Activated T-helper 2 cell treated with anti-CD3 and anti-CD28 coated beads, Interferon-gamma antibody, Interleukin-2, Interleukin-4, amounts not matched to agents 10 μg/mL and 5 μg/mL and 100 μg/mL, durations not matched to agents 14 hours and 24 hours and 36 hours (primary cell): Measurements from ENCODE around the gene PTPRD. TPM values are rescaled to one million over a fixed set of nuclear protein-coding genes. Genes with fewer than 3 reads are reported as not detected.

Source experiments
- DNase-seq: peaks from one replicate; pipeline ENCODE4 v3.0.0; 2021; ENCODE audit warnings: low spot score
- H3K27ac Mint-ChIP-seq: one replicate; pipeline ENCODE4 v1.8.0; 2021; ENCODE audit warnings: mixed read lengths
- H3K27me3 Mint-ChIP-seq: one replicate; pipeline ENCODE4 v1.8.0; 2021; ENCODE audit warnings: low read depth, mixed read lengths
- H3K36me3 Mint-ChIP-seq: one replicate; pipeline ENCODE4 v1.8.0; 2021; ENCODE audit warnings: low read depth, mixed read lengths
- H3K4me1 Mint-ChIP-seq: one replicate; pipeline ENCODE4 v1.8.0; 2021; ENCODE audit warnings: low read depth, mixed read lengths
- H3K4me3 Mint-ChIP-seq: one replicate; pipeline ENCODE4 v1.8.0; 2021; ENCODE audit warnings: low read depth, mild to moderate bottlenecking, moderate library complexity, mixed read lengths
- H3K9me3 Mint-ChIP-seq: one replicate; pipeline ENCODE4 v1.8.0; 2021; ENCODE audit warnings: mixed read lengths
- intact Hi-C: fragments of 100-400 bp; cut with micrococcal nuclease; formaldehyde crosslinking; loops from one replicate; pipeline ENCODE4 v1.15.1; 2023
- total RNA-seq: library from RNA; stranded (reverse); gene quantifications from 2 replicates; pipeline ENCODE4 v1.2.3, GENCODE V29; 2022

Gene PTPRD
- total RNA-seq, 1 donor from 2014 or later: 1.5 TPM

DNA sequence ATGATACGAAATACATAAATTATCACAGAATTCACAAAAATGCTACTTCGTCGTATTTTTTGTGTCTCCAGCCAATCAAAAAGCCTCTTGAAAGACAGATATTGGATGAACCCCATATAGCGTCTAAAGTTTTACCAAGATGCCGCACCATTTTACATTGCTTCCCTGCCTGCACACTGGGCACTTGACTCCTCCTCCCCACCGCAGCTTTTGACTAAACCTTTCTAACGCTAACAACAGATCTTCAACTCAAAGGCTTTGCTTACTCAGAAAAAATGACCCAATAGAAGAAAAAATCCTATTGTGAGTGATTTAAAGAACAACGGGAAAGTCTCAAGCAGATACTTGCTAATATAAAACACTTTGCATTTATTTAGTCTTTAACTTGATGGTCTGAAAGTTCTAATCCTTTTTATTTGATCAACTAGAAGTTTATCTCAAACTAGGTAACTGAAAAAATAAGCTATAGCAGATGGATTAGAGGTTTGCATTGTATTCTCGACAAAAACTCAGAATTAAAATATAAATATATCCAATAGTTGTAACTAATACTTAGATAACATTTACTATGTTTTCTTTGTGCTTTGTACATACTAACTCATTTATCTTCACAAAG is 2204.1 kb downstream of the PTPRD start:
- Mint-ChIP-seq H3K36me3 (no peaks in the 10 kb centered on the region), H3K27ac (no peak overlapping the region), H3K27me3 (no peaks in the 10 kb centered on the region), H3K9me3 (no peaks in the 10 kb centered on the region), H3K4me3 (no peak overlapping the region), H3K4me1 (peaks cover 17% of the 10 kb centered on the region)
- intact Hi-C loops: loop anchor here (2.0 kb wide), 1 partner anchor 20 kb away; no protein-coding TSS in a partner anchor
- no peak for DNase-seq

DNA sequence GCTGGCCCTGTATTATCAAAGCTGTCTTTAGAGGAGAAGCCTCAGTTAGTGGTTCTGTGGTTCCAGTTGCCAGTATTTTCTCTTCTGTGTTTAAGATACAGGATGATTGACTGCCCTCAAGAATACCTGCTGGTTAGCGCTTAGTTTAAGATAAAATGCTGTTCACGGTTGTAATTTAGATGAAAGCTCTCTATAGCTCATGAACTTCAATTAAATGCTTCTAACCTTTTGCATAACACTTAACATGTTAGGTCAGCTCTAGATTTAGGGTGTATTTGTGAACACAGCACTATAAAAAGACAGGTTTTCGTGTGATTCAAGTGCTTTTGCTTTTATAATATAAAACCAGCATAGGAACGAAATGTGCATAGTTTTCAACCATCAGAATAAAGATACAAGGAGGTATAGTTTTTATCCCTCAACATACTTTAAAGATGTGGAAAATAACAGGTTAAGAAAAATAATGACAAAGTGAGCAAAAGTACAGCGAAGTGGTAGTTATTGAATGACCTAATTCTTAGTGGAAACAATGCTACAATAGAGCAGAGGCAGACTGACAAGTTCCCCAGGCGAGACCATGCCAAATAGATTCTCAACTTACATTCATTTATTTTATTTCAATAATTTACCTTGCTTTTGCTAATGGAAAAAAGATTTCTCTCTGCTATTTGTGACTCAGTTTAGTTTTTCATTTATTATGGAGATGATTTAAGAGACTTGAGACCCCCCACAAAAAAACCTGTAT is 2210.7 kb downstream of the PTPRD start:
- H3K36me3 Mint-ChIP-seq: no peaks in the 10 kb centered on the region
- DNase-seq: no peak
- intact Hi-C loops: no loop called here
- no peaks in the 10 kb centered on the region for H3K27me3 Mint-ChIP-seq
- no peak overlapping the region for H3K4me3 Mint-ChIP-seq
- H3K27ac Mint-ChIP-seq: no peak overlapping the region
- no peaks in the 10 kb centered on the region for H3K4me1 Mint-ChIP-seq
- no peaks in the 10 kb centered on the region for H3K9me3 Mint-ChIP-seq

DNA sequence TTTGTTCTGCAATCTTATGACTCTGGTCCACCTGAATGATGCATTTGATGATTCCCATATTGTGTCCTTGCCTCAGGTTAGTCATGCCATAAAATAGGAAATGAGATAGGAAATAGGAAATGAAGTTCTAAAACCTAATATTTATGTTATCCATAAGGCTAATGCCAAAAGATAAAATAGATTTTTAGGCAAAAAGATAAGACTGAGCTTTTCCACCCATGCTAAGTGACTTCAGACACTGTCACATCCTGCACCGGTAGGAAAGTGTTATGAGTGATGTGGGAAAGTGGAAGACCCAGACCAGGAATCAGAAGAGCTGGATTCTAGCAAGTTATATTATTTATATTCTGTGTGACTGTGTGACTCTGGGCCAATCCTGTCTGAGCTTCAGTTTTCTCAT is 2212.4 kb downstream of the PTPRD start:
- Mint-ChIP-seq H3K27me3 (no peaks in the 10 kb centered on the region), H3K4me3 (no peak overlapping the region), H3K4me1 (no peaks in the 10 kb centered on the region), H3K9me3 (no peaks in the 10 kb centered on the region), H3K27ac (no peak overlapping the region), H3K36me3 (no peaks in the 10 kb centered on the region)
- no peak for DNase-seq
- intact Hi-C loops: no loop called here

DNA sequence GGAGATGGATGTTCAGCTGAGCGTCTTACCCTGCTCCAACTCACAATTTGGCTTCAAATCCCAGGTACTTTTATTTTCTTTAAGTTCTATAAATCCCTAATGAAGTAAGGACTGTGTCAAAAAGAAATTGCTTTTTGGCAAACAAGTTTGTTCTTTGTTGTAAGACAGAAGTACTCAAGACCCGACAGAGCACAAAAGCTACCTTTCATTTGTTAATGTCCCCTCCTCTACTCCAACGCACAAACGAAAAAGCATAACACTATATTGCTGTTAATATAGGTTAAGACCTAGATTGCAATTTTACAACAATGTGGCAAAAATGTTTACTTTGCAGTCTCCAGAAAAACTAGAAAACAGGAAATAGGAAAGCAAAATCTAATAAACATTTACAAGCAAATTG is 2217.8 kb downstream of the PTPRD start:
- no peak overlapping the region for H3K4me3 Mint-ChIP-seq
- DNase-seq: no peak
- no peaks in the 10 kb centered on the region for H3K4me1 Mint-ChIP-seq
- H3K27me3 Mint-ChIP-seq: peaks cover 11% of the 10 kb centered on the region
- H3K36me3 Mint-ChIP-seq: no peaks in the 10 kb centered on the region
- intact Hi-C loops: no loop called here
- no peak overlapping the region for H3K27ac Mint-ChIP-seq
- H3K9me3 Mint-ChIP-seq: no peaks in the 10 kb centered on the region

DNA sequence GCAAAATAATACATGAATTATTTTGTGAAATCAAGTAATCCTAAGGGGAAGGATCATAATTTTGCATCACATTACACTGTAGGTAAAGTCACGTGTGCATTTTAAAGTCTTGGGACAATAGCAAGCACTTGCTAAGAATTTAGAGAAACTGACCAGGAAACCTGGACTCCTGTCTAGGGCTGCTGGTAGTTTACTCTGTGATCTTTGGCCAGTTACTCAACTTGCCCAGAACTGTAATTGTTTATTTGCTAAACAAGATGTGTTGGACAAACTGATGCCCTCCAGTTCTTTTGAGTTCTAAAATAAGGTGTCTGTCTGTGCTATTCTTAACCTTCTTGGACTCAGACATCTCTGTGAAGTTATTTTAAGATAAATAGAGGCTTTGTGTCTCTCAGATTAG is 2218.5 kb downstream of the PTPRD start:
- no peaks in the 10 kb centered on the region for H3K9me3 Mint-ChIP-seq
- H3K4me3 Mint-ChIP-seq: no peak overlapping the region
- H3K36me3 Mint-ChIP-seq: no peaks in the 10 kb centered on the region
- peaks cover 11% of the 10 kb centered on the region for H3K27me3 Mint-ChIP-seq
- intact Hi-C loops: no loop called here
- no peak overlapping the region for H3K27ac Mint-ChIP-seq
- H3K4me1 Mint-ChIP-seq: no peaks in the 10 kb centered on the region
- DNase-seq: no peak

DNA sequence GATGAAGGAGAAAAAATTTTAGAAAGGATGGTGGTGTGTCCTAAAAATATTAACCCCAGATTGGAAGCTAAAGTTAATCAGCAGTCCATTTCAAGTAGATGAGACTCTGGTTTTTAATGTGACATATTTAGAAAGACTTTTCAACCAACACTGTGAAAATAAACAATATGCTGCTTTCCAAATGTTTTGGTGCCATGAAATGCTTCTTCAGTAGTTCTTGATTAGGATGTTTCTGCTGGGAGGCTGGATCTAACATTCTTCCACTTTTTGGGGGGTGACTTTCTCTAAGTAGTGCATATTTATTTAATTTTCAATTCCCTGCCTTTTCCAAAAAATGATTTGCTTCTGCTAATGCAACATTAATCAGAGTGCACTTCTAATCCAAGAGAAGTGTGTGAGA is 2219.9 kb downstream of the PTPRD start:
- intact Hi-C loops: no loop called here
- DNase-seq: no peak
- no peaks in the 10 kb centered on the region for H3K9me3 Mint-ChIP-seq
- H3K36me3 Mint-ChIP-seq: no peaks in the 10 kb centered on the region
- H3K27me3 Mint-ChIP-seq: peaks cover 11% of the 10 kb centered on the region
- no peak overlapping the region for H3K4me3 Mint-ChIP-seq
- H3K27ac Mint-ChIP-seq: no peak overlapping the region
- H3K4me1 Mint-ChIP-seq: no peaks in the 10 kb centered on the region

DNA sequence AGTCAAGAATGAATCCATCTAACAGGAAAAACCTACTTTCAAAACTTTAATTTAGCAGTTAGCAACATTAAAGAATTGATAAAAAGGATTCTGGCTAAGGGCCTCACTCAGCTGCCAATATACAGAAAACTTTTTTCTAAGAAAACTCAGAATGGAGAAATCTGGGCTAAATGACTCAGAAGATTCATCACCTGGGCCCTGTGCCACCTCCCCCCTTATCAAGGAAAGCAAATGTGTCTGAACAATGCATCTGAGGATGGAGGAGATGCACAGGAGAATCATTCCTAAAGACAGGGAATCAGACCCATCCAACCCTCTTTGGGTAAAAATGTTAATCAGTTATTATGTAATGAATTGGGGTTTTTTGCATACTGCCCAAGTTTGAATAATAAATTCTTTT is 2221.2 kb downstream of the PTPRD start:
- Mint-ChIP-seq H3K4me3 (no peak overlapping the region), H3K9me3 (no peaks in the 10 kb centered on the region), H3K36me3 (no peaks in the 10 kb centered on the region), H3K4me1 (no peaks in the 10 kb centered on the region), H3K27ac (no peak overlapping the region), H3K27me3 (peaks cover 11% of the 10 kb centered on the region)
- intact Hi-C loops: no loop called here
- no peak for DNase-seq

DNA sequence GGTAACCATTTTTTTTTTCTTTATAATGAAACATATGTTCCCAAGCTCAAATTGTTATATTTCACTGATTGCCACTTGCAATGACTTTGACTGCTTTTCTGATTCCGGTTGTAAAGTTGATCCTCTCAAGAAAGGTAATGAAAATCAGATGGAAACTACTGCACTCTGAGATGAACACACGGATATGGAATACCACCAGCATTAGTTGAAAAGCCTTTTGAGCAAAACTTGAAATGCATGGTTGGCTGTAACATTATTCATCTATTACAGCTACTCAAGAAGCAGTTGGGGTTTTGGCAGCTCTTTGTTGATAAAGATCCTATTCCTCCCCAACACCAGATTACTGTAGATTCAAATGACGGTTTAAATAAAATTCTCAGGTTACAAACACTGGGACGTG is 2221.7 kb downstream of the PTPRD start:
- peaks cover 11% of the 10 kb centered on the region for H3K27me3 Mint-ChIP-seq
- no peaks in the 10 kb centered on the region for H3K9me3 Mint-ChIP-seq
- no peak overlapping the region for H3K4me3 Mint-ChIP-seq
- no peak for DNase-seq
- intact Hi-C loops: no loop called here
- H3K4me1 Mint-ChIP-seq: no peaks in the 10 kb centered on the region
- no peaks in the 10 kb centered on the region for H3K36me3 Mint-ChIP-seq
- no peak overlapping the region for H3K27ac Mint-ChIP-seq

DNA sequence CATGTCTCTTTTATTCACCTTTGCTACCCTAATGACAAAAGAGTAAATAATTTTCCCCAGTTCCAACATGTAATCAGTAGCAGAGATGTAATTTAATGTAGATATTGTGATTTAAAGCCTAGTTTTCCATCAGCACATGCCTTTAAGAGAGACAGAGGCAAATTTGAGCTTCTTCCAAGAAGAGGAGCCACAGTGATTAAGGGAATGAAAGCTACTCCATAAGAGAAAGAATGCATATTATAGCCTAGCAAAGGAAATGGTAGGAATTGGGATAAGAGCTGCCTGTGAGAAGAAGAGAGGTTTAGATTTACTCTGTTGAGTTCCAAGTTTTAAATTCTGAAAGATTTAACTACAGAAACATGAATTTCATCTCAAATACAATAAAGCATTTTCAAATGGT is 2222.2 kb downstream of the PTPRD start:
- Mint-ChIP-seq H3K27ac (no peak overlapping the region), H3K4me3 (no peak overlapping the region), H3K36me3 (no peaks in the 10 kb centered on the region), H3K9me3 (no peaks in the 10 kb centered on the region), H3K27me3 (peaks cover 11% of the 10 kb centered on the region), H3K4me1 (no peaks in the 10 kb centered on the region)
- intact Hi-C loops: no loop called here
- DNase-seq: no peak

DNA sequence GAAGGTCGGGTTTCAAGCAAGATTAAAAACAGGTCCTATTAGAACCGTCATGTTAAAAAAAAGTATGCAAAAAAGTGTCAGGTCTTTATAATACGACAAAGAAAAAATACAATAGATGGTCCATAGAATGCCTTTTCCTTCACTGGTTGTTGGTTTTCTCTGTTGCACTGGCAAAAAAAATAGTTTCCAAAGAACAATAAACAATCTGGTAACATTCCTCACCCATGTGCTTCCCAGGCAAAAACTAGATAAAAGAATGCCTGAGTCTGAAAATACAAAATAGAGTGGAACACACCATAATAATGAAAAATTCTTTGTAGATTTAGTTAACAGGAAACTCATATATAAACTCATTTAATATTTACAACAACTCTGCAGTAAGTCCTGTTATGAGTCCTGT is 2223.3 kb downstream of the PTPRD start:
- no peak overlapping the region for H3K4me3 Mint-ChIP-seq
- H3K4me1 Mint-ChIP-seq: no peaks in the 10 kb centered on the region
- H3K36me3 Mint-ChIP-seq: no peaks in the 10 kb centered on the region
- H3K27me3 Mint-ChIP-seq: peaks cover 10% of the 10 kb centered on the region
- DNase-seq: no peak
- intact Hi-C loops: no loop called here
- H3K27ac Mint-ChIP-seq: no peak overlapping the region
- no peaks in the 10 kb centered on the region for H3K9me3 Mint-ChIP-seq

DNA sequence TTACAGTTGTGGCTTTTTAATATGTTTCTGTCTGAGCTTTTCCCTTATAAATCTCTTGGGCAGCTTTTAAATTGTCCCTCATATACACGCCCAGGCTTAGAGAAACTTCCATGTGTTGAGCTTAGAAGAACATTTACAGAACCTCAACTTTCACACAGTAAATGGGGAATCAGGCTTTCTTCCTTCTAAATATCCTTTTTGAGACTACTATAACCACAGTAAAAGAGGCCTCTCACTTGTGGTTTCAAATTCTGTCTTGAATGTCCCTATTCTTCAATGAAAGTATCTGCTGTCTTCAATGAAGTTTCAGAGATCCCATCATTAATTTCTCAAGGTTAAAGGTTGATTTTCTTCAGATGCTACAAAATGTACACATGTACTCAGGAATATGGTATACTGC is 2224.7 kb downstream of the PTPRD start:
- no peaks in the 10 kb centered on the region for H3K4me1 Mint-ChIP-seq
- DNase-seq: no peak

DNA sequence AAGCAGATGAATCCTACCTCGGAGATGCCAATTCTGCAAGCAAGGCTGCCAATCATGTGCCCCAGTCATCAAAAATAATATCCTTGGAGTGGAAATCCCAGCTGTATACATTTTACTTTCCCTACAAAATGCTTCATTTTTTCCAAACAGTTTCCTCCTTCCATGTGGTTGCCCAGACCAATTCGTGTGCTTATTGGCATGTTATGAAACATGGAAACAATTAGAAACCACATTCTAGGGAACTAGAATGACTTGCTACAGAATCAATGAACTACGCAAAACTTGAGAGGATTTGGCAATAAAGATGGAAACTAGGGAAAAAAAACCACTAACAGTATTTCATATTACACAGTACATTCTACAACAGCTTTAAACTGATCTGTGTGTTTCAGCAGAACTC is 2228.7 kb downstream of the PTPRD start:
- Mint-ChIP-seq H3K4me3 (no peak overlapping the region), H3K27me3 (no peaks in the 10 kb centered on the region), H3K36me3 (no peaks in the 10 kb centered on the region), H3K4me1 (no peaks in the 10 kb centered on the region), H3K27ac (no peak overlapping the region), H3K9me3 (no peaks in the 10 kb centered on the region)
- DNase-seq: no peak
- intact Hi-C loops: no loop called here

More for the DNA sequence above, 2224.7 kb downstream of the PTPRD start:
- intact Hi-C loops: no loop called here
- H3K36me3 Mint-ChIP-seq: no peaks in the 10 kb centered on the region
- peaks cover 4% of the 10 kb centered on the region for H3K27me3 Mint-ChIP-seq
- no peak overlapping the region for H3K27ac Mint-ChIP-seq
- H3K4me3 Mint-ChIP-seq: no peak overlapping the region
- H3K9me3 Mint-ChIP-seq: no peaks in the 10 kb centered on the region

DNA sequence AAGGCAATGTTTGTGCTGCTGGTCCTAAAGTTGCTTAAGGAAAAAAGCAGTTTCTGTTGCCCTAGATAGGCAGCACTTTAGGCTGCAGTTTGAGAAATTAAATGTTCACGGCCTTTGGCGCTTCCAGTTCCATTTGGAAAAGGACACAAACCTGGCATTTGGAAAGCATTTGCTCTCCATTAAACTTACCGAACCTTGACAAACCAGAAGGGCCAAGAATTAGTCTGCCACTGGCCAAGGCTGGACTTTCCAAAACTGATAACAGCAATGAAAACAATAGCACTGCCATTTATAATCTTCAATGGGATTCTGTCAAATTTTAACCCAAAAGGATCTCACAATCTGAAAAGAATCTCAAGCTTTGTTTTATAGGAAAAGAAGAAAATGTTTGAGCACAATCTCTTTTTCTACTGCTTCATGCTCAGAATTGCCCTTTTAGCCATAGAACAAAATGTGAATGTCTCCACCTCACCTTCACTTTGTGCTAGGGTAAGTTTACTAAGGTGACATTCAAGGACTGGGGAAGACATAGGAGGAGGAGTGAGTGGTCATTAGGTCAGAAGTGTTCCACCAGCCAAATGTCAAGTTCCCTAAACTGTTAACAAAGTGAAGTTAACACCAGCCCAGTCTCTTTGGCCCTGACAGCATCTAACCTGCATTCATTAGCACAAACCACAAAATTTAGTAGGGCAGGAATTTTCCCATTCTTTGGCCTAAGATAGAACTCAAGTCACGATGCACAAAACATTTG is 2229.8 kb downstream of the PTPRD start:
- intact Hi-C loops: no loop called here
- Mint-ChIP-seq H3K9me3 (no peaks in the 10 kb centered on the region), H3K4me3 (no peak overlapping the region), H3K4me1 (no peaks in the 10 kb centered on the region), H3K27ac (no peak overlapping the region), H3K36me3 (no peaks in the 10 kb centered on the region), H3K27me3 (no peaks in the 10 kb centered on the region)
- no peak for DNase-seq
